Amygdala (tissue), 56 donors: Measurements from ENCODE around the gene TMEM131.

Experiments
- DNase-seq, 56 donors: peaks; one replicate each; lab custom pipeline; 2025; lab: John Stamatoyannopoulos, UW

Gene TMEM131

GRCh38 chr2:97992836-97993825 lies 2.6 kb downstream of the TMEM131 start:
- DNase-seq = no peak

- no peak for DNase-seq
These were observed 4.5 kb downstream of the TMEM131 start for GRCh38 chr2:97991081-97991856.

DNA sequence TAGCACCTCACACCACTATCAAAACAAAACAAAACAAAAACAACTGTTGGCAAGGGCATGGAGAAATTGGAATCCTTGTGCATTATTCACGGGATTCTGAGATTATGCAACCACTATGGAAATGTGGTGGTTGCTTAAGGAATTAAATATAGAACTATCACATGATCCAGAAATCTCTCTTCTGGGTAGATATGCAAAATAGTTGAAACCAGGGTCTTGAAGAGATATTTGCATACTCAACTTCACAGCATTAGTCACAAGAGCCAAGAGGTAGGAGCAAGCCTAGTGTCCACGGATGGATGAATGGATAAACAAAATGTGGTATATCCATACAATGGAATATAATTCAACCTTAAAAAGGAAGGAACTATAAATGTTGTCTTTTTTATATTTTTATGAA lies 7.0 kb downstream of the TMEM131 start:
- no peak for DNase-seq

GRCh38 chr2:97985998-97986397 lies 9.8 kb downstream of the TMEM131 start:
- DNase-seq = no peak

DNA sequence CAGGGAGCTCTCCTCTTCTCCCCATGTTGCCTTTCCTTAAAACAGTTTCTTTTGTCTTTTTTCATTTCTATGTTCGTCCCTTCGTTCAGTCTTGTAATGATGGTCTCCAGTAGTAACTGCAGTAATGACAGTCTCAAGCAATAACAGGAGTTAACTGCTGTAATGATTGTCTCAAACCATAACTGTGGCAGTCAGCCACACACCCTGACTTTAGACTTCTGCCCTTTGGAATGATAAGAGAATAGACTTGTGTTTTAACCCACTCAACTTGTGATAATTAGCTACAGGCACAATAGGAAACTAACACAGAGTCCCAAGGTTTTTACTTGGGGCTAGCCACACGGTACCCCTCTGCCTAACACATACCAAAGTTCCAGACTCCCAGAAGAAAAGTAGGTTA lies 12.1 kb downstream of the TMEM131 start:
- no peak for DNase-seq

DNA sequence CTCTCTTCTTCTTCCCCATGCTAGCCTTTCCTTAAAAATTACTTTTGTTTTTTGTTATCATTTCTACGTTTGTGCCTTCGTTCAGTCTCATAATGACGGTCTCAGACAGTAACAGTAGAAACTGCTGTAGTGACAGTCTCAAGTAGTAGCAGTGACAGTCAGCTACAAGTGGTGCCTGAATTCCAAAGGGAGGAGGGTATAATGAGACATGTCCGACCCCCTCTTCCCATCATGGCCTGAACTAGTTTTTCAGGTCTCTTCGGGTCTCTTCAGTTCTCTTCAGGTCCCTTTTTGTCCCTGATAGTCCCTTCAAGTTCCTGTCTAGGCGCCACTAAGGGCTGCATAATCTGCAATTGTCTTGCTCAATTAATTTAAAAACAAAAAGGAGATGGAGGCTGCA lies 12.6 kb downstream of the TMEM131 start:
- no peak for DNase-seq

GRCh38 chr2:97982621-97983020 lies 13.1 kb downstream of the TMEM131 start:
- no peak for DNase-seq

DNA sequence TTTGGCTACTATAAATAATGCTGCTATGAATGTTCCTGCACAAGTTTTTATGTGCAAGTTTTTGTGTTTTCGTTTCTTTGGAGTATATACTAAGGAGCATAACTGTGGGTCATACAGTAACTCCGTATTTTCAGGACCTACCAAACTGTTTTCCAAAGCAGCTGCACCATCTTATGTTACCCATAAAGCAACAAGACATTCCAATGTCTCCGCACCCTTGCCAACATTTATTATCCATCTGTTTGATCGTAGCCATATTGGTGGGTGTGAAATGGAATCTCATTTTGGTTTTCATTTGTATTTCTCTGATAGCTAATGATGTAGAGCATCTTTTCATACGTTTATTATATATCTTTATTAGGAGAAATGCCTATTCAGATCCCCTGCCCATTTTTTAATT lies 13.8 kb downstream of the TMEM131 start:
- no peak for DNase-seq

DNA sequence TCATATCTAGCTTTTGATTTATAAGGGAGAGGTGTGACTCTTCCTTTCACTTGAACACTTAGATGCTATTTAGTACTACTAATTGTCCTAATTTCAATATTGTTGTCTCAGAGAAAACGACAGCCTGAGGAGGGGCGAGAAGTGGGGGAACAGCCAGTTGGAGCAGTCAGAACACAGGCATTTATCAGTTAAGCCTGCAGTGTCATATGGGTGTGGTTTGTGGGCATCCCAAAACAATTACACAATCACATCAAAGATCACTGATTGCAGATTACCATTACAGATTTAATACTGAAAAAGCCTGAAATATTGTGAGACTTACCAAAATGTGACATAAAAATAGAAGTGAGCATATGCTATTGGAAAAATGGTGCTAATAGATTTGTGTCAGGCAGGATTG lies 15.8 kb downstream of the TMEM131 start:
- no peak for DNase-seq

DNA sequence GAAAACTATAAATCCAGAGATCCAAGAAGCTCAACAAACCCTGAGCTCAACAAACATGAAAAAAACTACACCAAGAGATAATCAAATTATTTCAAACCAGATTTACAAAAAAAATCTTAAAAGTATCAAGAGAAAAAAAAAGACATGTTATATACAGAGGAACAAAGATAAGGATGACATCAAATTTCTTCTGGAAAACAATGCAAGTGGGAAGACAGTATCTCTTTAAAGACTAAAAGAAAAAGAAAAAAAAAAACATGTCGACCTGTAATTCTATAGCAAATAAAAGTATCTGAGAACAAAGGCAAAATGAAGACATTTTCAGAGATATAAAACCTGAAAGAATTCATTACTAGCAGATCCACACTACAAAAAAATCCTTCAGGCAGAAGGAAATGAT lies 21.3 kb downstream of the TMEM131 start:
- DNase-seq = no peak

GRCh38 chr2:97970293-97971060 lies 25.3 kb downstream of the TMEM131 start:
- DNase-seq = no peak

DNA sequence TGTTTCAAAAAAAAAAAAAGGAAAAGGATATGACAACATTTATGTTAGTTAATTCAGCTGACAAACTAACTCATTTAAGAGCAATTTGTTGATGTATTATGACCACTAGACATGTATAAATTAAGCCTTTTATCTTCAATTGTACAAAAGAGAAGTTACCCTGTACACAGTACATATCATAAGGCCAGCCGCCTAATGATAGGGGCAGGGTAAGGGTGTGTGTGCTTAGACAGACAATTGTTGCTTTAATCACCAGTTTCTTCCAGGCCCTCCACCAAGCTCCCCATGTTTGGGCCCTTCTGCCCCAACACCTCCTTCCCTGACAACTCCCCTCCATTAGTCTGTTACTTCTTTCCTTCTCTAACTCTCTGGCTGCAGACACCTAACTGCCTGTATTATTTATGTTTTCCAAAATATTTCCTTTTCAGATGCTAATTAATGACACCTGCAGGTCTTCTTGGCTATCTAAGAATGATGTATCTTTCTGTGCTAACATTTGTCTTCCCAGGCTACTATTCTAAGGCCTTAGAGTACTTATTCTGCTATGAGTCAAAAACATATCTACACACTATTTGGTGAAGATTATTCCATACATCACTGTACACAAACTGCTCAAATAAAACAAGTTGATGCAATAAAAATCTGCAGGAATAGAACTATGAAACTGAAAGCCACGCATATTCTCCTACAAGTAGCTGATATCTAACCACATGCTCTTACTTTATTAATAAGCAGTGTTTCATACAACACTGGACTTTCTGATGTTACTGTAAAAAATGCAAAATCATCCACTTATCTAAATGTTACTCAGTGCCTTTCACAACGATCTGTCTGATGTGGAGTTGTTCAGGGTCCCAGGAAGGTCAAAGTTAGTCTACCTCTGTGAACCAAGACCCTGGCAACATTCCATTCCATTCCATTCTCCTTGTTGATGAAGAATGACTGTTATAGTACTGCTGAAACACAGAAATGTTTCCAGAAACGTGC lies 26.4 kb downstream of the TMEM131 start:
- no peak for DNase-seq

- no peak for DNase-seq
These were observed 27.7 kb downstream of the TMEM131 start for GRCh38 chr2:97967931-97968627.

DNA sequence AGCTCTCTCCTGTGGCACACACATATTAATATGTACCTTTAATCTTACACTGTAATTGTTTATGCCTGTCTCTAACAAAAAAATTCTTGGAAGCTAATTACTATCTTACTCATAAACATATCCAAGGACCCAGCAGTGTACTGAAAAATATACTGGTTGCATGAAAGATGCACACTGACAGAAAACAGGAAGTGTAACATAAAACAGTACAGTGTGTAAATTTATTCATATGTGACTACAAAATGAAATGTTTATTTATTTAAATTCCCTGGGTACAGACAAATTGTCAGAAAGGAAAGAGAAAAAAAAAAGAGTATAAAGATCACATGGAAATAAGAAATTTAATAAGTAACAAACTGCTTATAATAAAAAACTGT lies 28.5 kb downstream of the TMEM131 start:
- DNase-seq = no peak

DNA sequence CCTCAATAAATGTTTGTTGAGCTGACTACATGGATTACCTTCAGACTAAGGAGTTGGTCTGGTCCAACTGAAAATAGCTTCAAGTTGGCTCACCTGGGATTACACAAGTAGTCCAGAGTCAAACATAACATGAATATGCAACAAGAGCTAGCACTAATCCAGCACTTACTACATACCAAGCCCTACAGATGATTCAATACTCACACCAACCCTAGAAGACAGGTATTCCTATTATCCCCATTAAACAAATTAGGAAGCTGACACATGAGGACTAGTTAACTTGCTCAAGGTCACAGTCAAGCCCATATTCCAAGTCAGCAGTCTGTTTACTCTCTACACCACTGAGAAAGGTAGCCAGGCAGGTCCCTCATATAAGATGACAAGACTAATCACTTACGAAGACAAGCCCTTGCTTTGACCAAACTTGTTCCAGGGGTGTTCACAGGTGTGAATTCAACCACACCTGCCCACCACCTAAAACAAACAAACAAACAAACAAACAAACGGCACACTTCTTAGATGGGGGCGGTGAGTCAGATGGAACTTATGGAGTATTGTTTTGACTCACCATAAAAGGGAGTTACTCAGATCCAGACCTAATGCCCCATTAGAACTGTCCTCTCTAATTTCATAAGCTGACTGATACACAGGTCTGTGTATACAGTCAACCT lies 29.1 kb downstream of the TMEM131 start:
- DNase-seq = no peak

DNA sequence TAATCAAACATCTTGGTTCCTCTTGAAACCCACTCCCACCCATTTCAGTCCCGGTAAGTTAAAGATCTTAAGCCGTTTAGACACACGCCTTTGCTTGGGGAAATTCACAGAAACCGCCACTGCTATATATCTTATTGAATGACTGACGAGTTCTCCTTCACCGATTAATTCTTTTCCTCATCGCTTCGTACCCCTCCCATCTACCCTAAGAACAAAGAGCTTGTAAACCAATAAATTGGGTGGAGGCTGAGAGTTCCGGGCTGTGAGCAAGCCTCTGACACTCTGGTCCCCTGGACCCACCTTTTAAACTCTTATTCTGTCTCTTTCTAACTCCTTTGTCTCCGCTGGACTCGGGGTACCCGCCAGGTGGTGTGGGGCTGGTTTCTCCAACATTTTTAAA lies 30.6 kb downstream of the TMEM131 start:
- no peak for DNase-seq

DNA sequence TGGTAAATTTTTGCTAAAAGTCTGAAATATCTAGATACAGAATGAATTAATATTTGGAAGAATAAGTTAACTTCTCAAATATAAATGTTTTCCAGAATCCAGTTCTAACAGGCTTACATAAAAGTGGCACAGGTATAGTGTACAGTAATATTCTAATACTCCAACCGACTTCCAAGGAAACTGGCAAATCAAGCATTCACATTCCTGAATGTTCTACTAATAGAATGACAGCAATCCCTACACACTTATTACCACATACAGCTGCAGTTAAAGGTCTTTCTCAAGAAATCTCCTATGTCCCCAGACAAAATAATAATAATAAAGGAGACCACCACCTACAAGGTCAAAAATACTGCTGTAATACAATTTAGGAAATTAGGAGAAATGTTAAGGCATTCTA lies 31.9 kb downstream of the TMEM131 start:
- DNase-seq = no peak

DNA sequence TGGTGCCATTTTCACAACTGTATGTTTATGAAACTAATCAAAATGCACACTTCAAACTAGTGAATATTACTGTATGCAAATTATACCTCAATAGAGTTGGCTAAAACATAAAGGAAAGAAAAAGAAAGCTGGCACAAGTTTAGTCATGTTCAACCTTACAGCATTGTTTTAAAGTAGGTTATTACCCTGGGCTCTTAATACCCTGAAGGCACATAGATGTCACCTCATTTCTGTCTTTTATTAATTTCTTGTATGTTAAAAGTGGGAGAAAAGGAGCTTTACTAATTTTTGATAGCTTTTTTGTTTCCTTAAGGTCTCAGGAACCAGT lies 32.7 kb downstream of the TMEM131 start:
- no peak for DNase-seq

- no peak for DNase-seq
These were observed 34.2 kb downstream of the TMEM131 start for GRCh38 chr2:97961534-97961933.
